ENCODE measurements around the gene TRIM25. TPM values are rescaled to one million over a fixed set of nuclear protein-coding genes. Genes with fewer than 3 reads are reported as not detected.

The TRIM25 gene
- total RNA-seq, 6 experiments from 2014 or later: 38.8 to 43.7 (median 41.4) TPM

DNA sequence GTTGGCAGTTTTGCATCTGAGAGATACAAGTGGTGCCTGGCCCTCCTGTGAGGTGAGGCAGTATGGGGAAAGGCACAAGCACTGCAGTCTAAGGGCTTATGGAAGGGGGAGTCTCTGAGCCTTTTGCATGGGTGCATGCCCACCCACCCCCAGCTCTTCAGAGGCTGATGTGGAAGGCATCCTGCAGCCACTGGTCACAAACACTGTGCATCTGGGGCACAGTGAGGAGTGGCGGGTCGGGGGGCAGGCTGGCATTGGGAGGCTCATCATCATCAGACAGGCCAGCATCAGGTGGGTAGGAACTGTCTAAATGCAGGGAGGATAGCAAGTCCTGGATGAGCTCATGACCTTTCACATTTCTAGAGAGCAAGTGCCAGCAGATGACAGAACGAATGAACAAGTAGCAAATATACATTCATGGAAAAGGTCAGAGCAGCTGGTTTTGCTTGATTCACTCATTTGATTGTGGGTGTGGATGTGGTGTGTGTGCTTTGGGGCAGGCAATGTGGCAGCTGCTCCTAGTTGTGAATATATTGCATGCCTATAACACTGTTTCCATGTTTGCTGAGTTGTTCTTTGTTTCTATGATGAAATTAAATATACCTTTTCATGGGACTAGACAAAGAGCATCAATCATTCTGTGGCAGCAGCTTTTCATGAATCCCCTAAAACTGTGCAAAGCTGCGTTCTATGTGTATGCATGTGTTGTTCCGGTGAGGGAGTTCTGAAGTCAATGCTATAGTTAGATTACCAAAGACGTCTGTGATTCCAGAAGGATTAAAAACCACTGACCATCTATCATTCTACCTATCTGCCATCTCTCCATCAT, 29.2 kb downstream of the TRIM25 start:
- Mint-ChIP-seq H3K27ac (no peak overlapping the region), H3K27me3 (ENCODE audit: insufficient read depth) (no peaks in the 10 kb centered on the region), H3K4me1 (ENCODE audit: low read depth) (peaks cover 7% of the 10 kb centered on the region), H3K4me3 (no peak overlapping the region), H3K36me3 (ENCODE audit: low read depth) (peaks cover 36% of the 10 kb centered on the region), H3K9me3 (peaks cover 19% of the 10 kb centered on the region)
- TF ChIP-seq CTCF (IDR thresholded peaks at IDR 0.05): no peak
- DNase-seq: no peak

GRCh38 chr17:56883616-56884015, 30.2 kb downstream of the TRIM25 start:
- H3K4me1 Mint-ChIP-seq (ENCODE audit: low read depth): peaks cover 8% of the 10 kb centered on the region
- H3K4me3 Mint-ChIP-seq: no peak overlapping the region
- no peak for TF ChIP-seq CTCF (IDR thresholded peaks at IDR 0.05)
- H3K27ac Mint-ChIP-seq: no peak overlapping the region
- no peaks in the 10 kb centered on the region for H3K27me3 Mint-ChIP-seq (ENCODE audit: insufficient read depth)
- peaks cover 26% of the 10 kb centered on the region for H3K36me3 Mint-ChIP-seq (ENCODE audit: low read depth)
- H3K9me3 Mint-ChIP-seq: peaks cover 16% of the 10 kb centered on the region
- no peak for DNase-seq

DNA sequence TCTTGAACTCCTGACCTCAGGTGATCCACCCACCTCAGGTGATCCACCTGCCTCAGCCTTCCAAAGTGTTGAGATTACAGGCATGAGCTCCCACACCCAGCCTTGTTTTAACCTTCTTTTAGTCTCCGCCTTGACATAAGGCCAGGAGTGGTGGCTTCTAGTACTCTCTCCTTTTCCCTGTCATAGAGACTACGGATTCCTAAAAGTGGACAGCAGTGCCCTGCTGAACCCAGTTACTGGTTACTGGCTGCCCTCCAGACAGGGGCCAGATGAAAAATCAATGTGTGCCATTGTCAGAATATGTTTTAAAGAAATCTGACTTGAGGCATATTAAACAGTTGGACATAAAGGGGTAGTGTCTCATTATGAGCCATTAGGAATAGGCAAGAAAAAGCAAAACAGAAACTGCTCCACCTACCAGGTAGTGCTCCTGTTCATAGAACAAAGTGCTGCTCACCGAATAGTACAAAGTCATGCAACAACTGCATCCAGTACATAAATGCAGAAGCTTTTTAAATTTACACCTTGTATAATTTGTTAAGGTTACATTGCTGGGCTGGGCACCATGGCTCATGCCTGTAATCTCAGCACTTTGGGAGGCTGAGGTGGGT, 32.1 kb downstream of the TRIM25 start:
- no peaks in the 10 kb centered on the region; the same call in 1 of the 2 replicates for H3K9me3 Mint-ChIP-seq
- TF ChIP-seq CTCF (IDR thresholded peaks at IDR 0.05): no peak
- DNase-seq: no peak
- peaks cover 8% of the 10 kb centered on the region for H3K4me1 Mint-ChIP-seq (ENCODE audit: low read depth)
- peaks cover 8% of the 10 kb centered on the region for H3K36me3 Mint-ChIP-seq (ENCODE audit: low read depth)
- H3K27ac Mint-ChIP-seq: no peak overlapping the region
- no peak overlapping the region for H3K4me3 Mint-ChIP-seq
- peaks cover 2% of the 10 kb centered on the region; the same call in 1 of the 2 replicates for H3K27me3 Mint-ChIP-seq (ENCODE audit: insufficient read depth)

- Mint-ChIP-seq H3K4me3 (no peak overlapping the region), H3K27ac (no peak overlapping the region), H3K27me3 (ENCODE audit: insufficient read depth) (peaks cover 6% of the 10 kb centered on the region; the same call in 1 of the 2 replicates), H3K9me3 (no peaks in the 10 kb centered on the region; the same call in 1 of the 2 replicates), H3K36me3 (ENCODE audit: low read depth) (no peaks in the 10 kb centered on the region), H3K4me1 (ENCODE audit: low read depth) (peaks cover 8% of the 10 kb centered on the region)
- TF ChIP-seq CTCF (IDR thresholded peaks at IDR 0.05): no peak
- DNase-seq: no peak
These were observed 33.3 kb downstream of the TRIM25 start for GRCh38 chr17:56880571-56880970.

DNA sequence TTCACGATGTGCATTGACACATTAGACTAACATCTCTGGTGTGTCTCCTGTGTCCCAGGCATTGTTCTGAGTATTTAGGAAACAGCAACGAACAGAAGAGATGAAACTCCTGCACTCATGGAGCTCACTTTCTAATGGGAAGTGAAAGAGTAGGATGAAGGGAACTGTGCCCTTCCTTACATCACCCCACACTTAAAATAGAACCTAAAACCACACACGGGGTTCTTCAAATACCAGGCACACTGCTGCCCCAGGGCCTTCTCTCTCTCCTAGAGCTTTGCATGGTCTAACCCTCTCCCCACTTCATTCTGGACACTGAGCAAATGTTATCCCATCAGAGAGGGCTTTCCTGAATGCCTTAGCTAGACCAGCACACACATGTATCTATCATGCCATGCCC, 33.7 kb downstream of the TRIM25 start:
- no peak for DNase-seq
- H3K9me3 Mint-ChIP-seq: no peaks in the 10 kb centered on the region; the same call in 1 of the 2 replicates
- H3K4me1 Mint-ChIP-seq (ENCODE audit: low read depth): peaks cover 8% of the 10 kb centered on the region
- no peaks in the 10 kb centered on the region for H3K36me3 Mint-ChIP-seq (ENCODE audit: low read depth)
- H3K27ac Mint-ChIP-seq: no peak overlapping the region
- H3K4me3 Mint-ChIP-seq: no peak overlapping the region
- no peak for TF ChIP-seq CTCF (IDR thresholded peaks at IDR 0.05)
- peaks cover 8% of the 10 kb centered on the region; the same call in 1 of the 2 replicates for H3K27me3 Mint-ChIP-seq (ENCODE audit: insufficient read depth)
